K562 (cell line): ENCODE data around the gene GABRB2. TPM values are rescaled to one million over a fixed set of nuclear protein-coding genes. Genes with fewer than 3 reads are reported as not detected.
"Not testable (repeated sequence)": the region's sequence is repeated elsewhere in the genome, so short reads cannot be mapped to it uniquely, and the experiment has no call there.

Source experiments
- ATAC-seq: fragments of 200-7000 bp; cut with Tn5 transposase; 3 replicates; pipeline ENCODE4 v1.9.1; 2020; ENCODE audit warnings: moderate library complexity
- BruUV-seq: library from RNA; stranded (reverse); fragments of 400-500 nt; replicated peaks from 2 replicates; lab custom pipeline; 2021; lab: Mats Ljungman, UMichigan
- CTCF ChIA-PET: fragments of 300-600 bp; formaldehyde crosslinking; extraction: SDS; loops from one replicate; lab custom pipeline; 2021; ENCODE audit warnings: low intra/inter-chr PET ratio; lab: Yijun Ruan, JAX
- POLR2A ChIA-PET: fragments of 300-600, 350-650 bp; sonication (Branson Sonifier 250); formaldehyde crosslinking; extraction: SDS; loops from one replicate; lab custom pipeline; 2021; ENCODE audit warnings: antibody characterized with exemption, inconsistent platforms; lab: Yijun Ruan, JAX
- DNase-seq, 4 experiments: peaks; one replicate each; pipeline versions ENCODE4 v3.0.0 to v3.0.0-alpha.2; 2011 to 2018; ENCODE audit warnings: low spot score in 3 of 4, mixed read lengths in 3 of 4; ENCODE audit errors: extremely low read depth in 1 of 4
- FAIRE-seq: peaks from 2 replicates; lab custom pipeline; 2011; peaks lifted over from hg19 to GRCh38; lab: Jason Lieb, UNC
- H2AFZ ChIP-seq: 2 replicates; pipeline ENCODE4 v1.6.0; 2011; ENCODE audit warnings: low read depth, low read length, control low read depth, inconsistent platforms
- H3K27ac ChIP-seq: fragments of 200-600 bp; 3 replicates; pipeline ENCODE4 v1.8.0; 2011; ENCODE audit warnings: low read depth, mild to moderate bottlenecking, control low read depth, inconsistent platforms, low read length, moderate library complexity, mixed read lengths; ENCODE audit errors: extremely low read depth
- H3K27me3 ChIP-seq, 2 experiments: fragments of 300-600 bp in 1 of 2; 2 replicates in 1 of 2; 3 replicates in 1 of 2; pipeline versions ENCODE4 v1.6.0 to v1.8.0; 2011; ENCODE audit warnings: inconsistent platforms in 2 of 2, low read length in 2 of 2, mild to moderate bottlenecking in 1 of 2, mixed read lengths in 1 of 2, moderate library complexity in 1 of 2; ENCODE audit not compliant: control insufficient read depth in 2 of 2, insufficient read depth in 2 of 2
- H3K36me3 ChIP-seq: fragments of 300-600 bp; 3 replicates; pipeline ENCODE4 v1.8.0; 2011; ENCODE audit warnings: mild to moderate bottlenecking, low read length, inconsistent platforms; ENCODE audit not compliant: control insufficient read depth, insufficient read depth
- H3K4me1 ChIP-seq, 2 experiments: fragments of 200-600 bp in 1 of 2; replicated peaks in 1 of 2; 2 replicates in 1 of 2; 3 replicates in 1 of 2; pipeline versions ENCODE4 v1.5.1 to v1.8.0; 2011; ENCODE audit warnings: inconsistent platforms in 2 of 2, low read length in 2 of 2, mild to moderate bottlenecking in 1 of 2, mixed read lengths in 1 of 2, moderate library complexity in 1 of 2; ENCODE audit not compliant: control insufficient read depth in 2 of 2, insufficient read depth in 2 of 2
- H3K4me2 ChIP-seq: 2 replicates; pipeline ENCODE4 v1.6.1; 2011; ENCODE audit warnings: low read length, control low read depth, inconsistent platforms, mixed read lengths; ENCODE audit not compliant: insufficient read depth
- H3K4me3 ChIP-seq: fragments of 200-600 bp; sonication (generic), shearing (Covaris generic); 2 replicates; pipeline ENCODE4 v1.5.1; 2016; ENCODE audit warnings: control low read depth, inconsistent platforms
- H3K79me2 ChIP-seq: fragments of 200-600 bp; 3 replicates; pipeline ENCODE4 v1.8.0; 2011; ENCODE audit warnings: low read length, inconsistent platforms; ENCODE audit not compliant: control insufficient read depth, insufficient read depth
- H3K9ac ChIP-seq, 2 experiments: 2 replicates each; pipeline versions ENCODE4 v1.6.0 to v1.6.1; 2011; ENCODE audit warnings: low read depth in 2 of 2, low read length in 2 of 2, control low read depth in 1 of 2, inconsistent platforms in 1 of 2, mild to moderate bottlenecking in 1 of 2, mixed read lengths in 1 of 2; ENCODE audit not compliant: insufficient read depth in 1 of 2
- H3K9me1 ChIP-seq: one replicate; pipeline ENCODE4 v1.6.0; 2011; ENCODE audit warnings: inconsistent platforms, mild to moderate bottlenecking, low read length, moderate library complexity; ENCODE audit not compliant: control insufficient read depth, insufficient read depth
- H3K9me3 ChIP-seq: replicated peaks from 2 replicates; pipeline ENCODE4 v1.5.1; 2011; ENCODE audit warnings: low read depth, low read length, inconsistent platforms; ENCODE audit not compliant: control insufficient read depth, insufficient read depth
- H4K20me1 ChIP-seq: replicated peaks from 2 replicates; pipeline ENCODE4 v1.6.1; 2011; ENCODE audit warnings: low read length, inconsistent platforms, mixed read lengths; ENCODE audit not compliant: control insufficient read depth, insufficient read depth
- PRMT5 ChIP-seq: sonication (generic); formaldehyde crosslinking; IDR thresholded peaks from 2 replicates; pipeline ENCODE4 v1.5.0; 2020; ENCODE audit warnings: missing genetic modification reagents
- TSHZ1 ChIP-seq: fragments of 250-450 bp; sonication (Bioruptor Pico); IDR thresholded peaks from 2 replicates; pipeline ENCODE4 v1.4.0; 2020; ENCODE audit warnings: mild to moderate bottlenecking, moderate library complexity
- ZNF318 ChIP-seq, 2 experiments: fragments of 450-650 bp; IDR thresholded peaks; 2 replicates each; pipeline ENCODE4 v1.6.1; 2016; ENCODE audit warnings: mild to moderate bottlenecking in 2 of 2, borderline replicate concordance in 1 of 2, low read depth in 1 of 2, moderate library complexity in 1 of 2
- WGBS: fragments of 100-300 bp; shearing (Covaris generic); methylation state at CpG from one replicate; pipeline ENCODE4 v1.1.6; 2016; ENCODE audit warnings: low coverage, mixed read lengths; ENCODE audit not compliant: insufficient coverage; ENCODE audit errors: missing lambda C conversion rate; 5-methylcytosine and 5-hydroxymethylcytosine counted together
- in situ Hi-C: fragments of 300-500 bp; cut with MboI; formaldehyde crosslinking; loops from 4 replicates; pipeline ENCODE4 v1.15.0; 2018; ENCODE audit warnings: inconsistent platforms, mixed read lengths
- intact Hi-C: fragments of 100-400 bp; cut with micrococcal nuclease; formaldehyde crosslinking; loops from 2 replicates; pipeline ENCODE4 v1.14.2; 2022
- polyA plus RNA-seq, 8 experiments: library from polyadenylated mRNA; depleted of rRNA in 4 of 8; stranded (reverse) in 5 of 8; unstranded in 3 of 8; fragments of >200 nt; fragmentation: Nextera tagmentation in 2 of 8; fragmentation: Illumina TruSeq in 1 of 8; extraction: Ambion mirVana in 2 of 8; extraction: Trizol in 1 of 8; gene quantifications; 2 replicates each; pipeline versions ENCODE4 v1.2.1 to v1.2.3, GENCODE V29; 2011 to 2014; ENCODE audit warnings: inconsistent platforms in 1 of 8, missing spikeins in 1 of 8
- total RNA-seq, 7 experiments: library from RNA; depleted of rRNA in 6 of 7; stranded (reverse); fragments of >200 nt in 6 of 7; fragmentation: Illumina TruSeq in 2 of 7; extraction: Trizol in 2 of 7; gene quantifications; 2 replicates each; pipeline versions ENCODE4 v1.2.1 to v1.2.3, GENCODE V29; 2011 to 2021; ENCODE audit warnings: low replicate concordance in 1 of 7

Gene GABRB2
- total and polyA plus RNA-seq, 9 of the 15 experiments (the other 6 are each of a cell fraction or from before 2014, with no cell fraction given) = not detected

GRCh38 chr5:161252955-161253354 lies 293.6 kb downstream of the GABRB2 start:
- H3K4me3 ChIP-seq, intact Hi-C loops, CTCF ChIA-PET, H3K27ac ChIP-seq, H2AFZ ChIP-seq, DNase-seq, BruUV-seq, H3K27me3 ChIP-seq, FAIRE-seq, H3K9me1 ChIP-seq, H3K4me1 ChIP-seq, H3K9ac ChIP-seq, in situ Hi-C loops, H3K36me3 ChIP-seq, H3K9me3 ChIP-seq, H3K79me2 ChIP-seq, H4K20me1 ChIP-seq, H3K4me2 ChIP-seq, ATAC-seq: not testable (repeated sequence)
- 4% methylated on average over 3 of the region's 3 CpGs for WGBS
- POLR2A ChIA-PET = interaction anchor here (1.0 to 1.3 kb wide), 2 partner anchors 16 to 17 kb away, joined by 3 read pairs; no protein-coding TSS in a partner anchor

- no peak overlapping the region for H3K4me2 ChIP-seq
- FAIRE-seq = no peak
- H3K36me3 ChIP-seq = no peaks in the 10 kb centered on the region
- H4K20me1 ChIP-seq = no peaks in the 10 kb centered on the region
- no peak overlapping the region for H3K4me3 ChIP-seq
- no peaks in the 10 kb centered on the region for H3K9me3 ChIP-seq
- WGBS = 0% methylated on average over 4 of the region's 4 CpGs
- no peaks in the 10 kb centered on the region for H3K4me1 ChIP-seq
- no peak overlapping the region for H2AFZ ChIP-seq
- H3K27me3 ChIP-seq = no peaks in the 10 kb centered on the region
- POLR2A ChIA-PET = no interaction called here
- no peaks in the 10 kb centered on the region for H3K79me2 ChIP-seq
- H3K9me1 ChIP-seq = no peaks in the 10 kb centered on the region
- DNase-seq = no peak
- intact Hi-C loops (no loop called here), in situ Hi-C loops (no loop called here)
- H3K9ac ChIP-seq = no peak overlapping the region
- BruUV-seq = no TSS peak
- CTCF ChIA-PET = no interaction called here
- H3K27ac ChIP-seq = no peak overlapping the region
- ATAC-seq = no peak
- TF ChIP-seq PRMT5 (no peak), TSHZ1 (no peak), ZNF318 (IDR thresholded peaks at IDR 0.05; ENCODE audit: borderline replicate concordance in 1 of 2, low read depth in 1 of 2) (no peak)
Measured at GRCh38 chr5:161246749-161247148, 299.8 kb downstream of the GABRB2 start.
